Stimulated activated CD4-positive, alpha-beta T cell treated with anti-CD3 and anti-CD28 coated beads, Interleukin-4, amount 100 ng/mL, for 24 hours (primary cell): ENCODE measurements around the gene CPNE2.
"Not testable (repeated sequence)": the region's sequence is repeated elsewhere in the genome, so short reads cannot be mapped to it uniquely, and the experiment has no call there.

Source experiments
- DNase-seq: peaks from one replicate; pipeline ENCODE4 v3.0.0-alpha.2; 2020

Gene CPNE2

GRCh38 chr16:57179215-57179828, 86.9 kb downstream of the CPNE2 start:
- no peak for DNase-seq

GRCh38 chr16:57184113-57184512, 91.7 kb downstream of the CPNE2 start:
- DNase-seq = no peak

- DNase-seq = no peak
These were observed 92.6 kb downstream of the CPNE2 start for GRCh38 chr16:57184887-57185445.

GRCh38 chr16:57185446-57185944, 93.1 kb downstream of the CPNE2 start:
- DNase-seq = peak; percentile 35

GRCh38 chr16:57185945-57186871, 93.8 kb downstream of the CPNE2 start, which contains the start of the genes PSME3IP1 and RSPRY1:
Gene PSME3IP1 (minus strand): TSS chr16:57186039. CDS start chr16:57173854, 12,185 bp downstream.
Gene RSPRY1 (plus strand): TSS chr16:57186329. CDS start chr16:57204659, 18,330 bp downstream.
- DNase-seq = peak; percentile 99

DNA sequence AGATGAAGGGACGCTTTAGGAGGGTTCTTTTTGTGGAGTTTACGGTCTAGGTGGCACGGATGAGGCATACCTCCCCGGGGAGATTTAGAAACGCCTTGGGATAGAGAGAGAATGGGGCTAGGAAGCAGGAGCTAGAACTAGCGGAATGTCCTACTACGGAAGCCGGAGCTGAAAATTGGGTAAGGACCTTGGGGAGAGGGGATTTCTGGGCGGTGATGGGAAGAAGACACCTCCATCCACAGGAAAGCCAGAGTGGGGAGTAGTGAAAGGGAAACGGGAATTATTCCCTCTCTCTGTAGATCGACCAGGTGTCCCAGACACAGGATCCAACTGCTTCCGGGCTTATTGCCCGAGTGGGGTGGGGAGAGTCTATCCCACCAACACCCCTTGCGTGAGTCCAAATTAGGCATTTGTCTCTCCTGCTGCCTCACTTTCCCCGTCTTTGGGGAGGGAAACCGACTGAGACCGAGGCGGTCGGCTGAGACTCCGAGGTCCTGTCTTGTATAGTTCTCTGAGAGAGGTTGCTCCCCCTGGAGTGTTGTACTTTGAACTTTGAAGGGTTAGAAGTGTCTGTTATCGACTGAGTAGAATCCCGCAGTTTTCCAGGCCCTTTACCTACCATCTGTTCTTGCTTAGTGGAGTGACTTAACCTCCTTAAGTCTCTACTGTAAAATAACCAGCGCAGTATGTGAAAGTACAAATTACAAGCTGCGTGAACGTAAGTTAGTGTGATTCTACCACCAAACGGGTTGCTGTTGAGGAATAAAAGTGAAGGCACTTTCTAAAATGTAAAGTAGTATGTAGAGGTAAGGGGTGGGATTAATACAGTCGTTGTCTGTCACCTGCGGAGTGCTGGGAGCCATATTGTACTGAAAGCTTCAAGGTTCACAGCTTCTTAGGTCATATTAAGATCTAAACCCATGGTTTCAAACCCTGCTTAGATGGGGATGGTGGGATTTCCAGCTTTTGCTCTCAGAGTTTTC, 94.8 kb downstream of the CPNE2 start:
- DNase-seq = peak; percentile 17

DNA sequence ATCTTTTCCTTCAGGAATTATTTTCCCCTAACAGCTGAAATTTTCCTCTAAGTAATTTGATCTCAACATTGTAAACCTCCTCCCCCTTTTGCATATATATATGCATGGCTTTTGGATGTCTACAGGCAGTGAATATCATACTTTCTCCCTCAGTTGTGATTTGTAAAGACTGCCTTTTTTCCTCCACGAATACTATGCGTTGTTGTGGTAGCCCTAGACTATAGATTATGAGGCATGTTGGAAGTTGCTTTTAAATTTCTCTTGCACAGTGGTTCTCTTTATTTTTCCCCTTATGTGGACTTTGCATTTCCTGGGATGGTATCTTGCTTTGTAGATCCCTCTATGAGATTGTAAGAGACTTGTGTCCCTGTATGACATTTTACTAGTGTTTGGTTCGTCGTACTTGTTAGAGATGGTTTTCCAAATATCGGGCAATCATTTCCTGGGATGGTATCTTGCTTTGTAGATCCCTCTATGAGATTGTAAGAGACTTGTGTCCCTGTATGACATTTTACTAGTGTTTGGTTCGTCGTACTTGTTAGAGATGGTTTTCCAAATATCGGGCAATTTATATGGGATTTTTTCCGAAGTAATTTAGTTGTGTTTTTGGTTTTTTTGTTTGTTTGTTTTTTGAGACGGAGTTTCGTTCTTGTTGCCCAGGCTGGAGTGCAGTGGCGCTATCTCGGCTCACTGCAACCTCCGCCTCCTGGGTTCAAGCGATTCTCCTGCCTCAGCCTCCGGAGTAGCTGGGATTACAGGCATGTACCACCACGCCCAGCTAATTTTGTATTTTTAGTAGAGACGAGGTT, 95.7 kb downstream of the CPNE2 start:
- not testable (repeated sequence) for DNase-seq

- no peak for DNase-seq
These were observed 96.3 kb downstream of the CPNE2 start for GRCh38 chr16:57188711-57189002.

DNA sequence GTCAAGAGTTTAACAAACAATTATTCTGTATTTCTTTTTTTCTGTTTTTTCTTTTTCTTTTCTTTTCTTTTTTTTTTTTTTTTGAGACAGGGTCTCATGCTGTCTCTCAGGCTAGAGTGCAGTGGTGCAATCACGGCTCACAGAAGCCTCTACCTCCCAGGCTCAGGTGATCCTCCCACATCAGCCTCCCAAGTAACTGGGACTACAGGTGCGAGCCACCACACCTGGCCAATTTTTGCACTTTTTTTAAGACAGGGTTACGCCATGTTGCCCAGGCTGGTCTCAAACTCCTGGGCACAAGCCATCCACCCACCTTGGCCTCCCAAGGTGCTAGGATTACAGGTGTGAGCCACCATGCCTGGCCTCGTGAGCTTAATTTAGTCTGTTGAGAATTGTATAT, 97.1 kb downstream of the CPNE2 start:
- not testable (repeated sequence) for DNase-seq

GRCh38 chr16:57190136-57190535, 97.8 kb downstream of the CPNE2 start:
- DNase-seq = no peak

- DNase-seq = no peak
These were observed 98.7 kb downstream of the CPNE2 start for GRCh38 chr16:57191056-57191571.

GRCh38 chr16:57192146-57192545, 99.8 kb downstream of the CPNE2 start:
- no peak for DNase-seq

GRCh38 chr16:57192720-57193486, 100.5 kb downstream of the CPNE2 start:
- no peak for DNase-seq

GRCh38 chr16:57194512-57194911, 102.1 kb downstream of the CPNE2 start:
- DNase-seq = no peak

- DNase-seq = no peak
These were observed 103.9 kb downstream of the CPNE2 start for GRCh38 chr16:57196286-57196685.

- no peak for DNase-seq
These were observed 104.4 kb downstream of the CPNE2 start for GRCh38 chr16:57196753-57197152.
